ENCODE results near the gene ADRB2. TPM values are rescaled to one million over a fixed set of nuclear protein-coding genes. Genes with fewer than 3 reads are reported as not detected.
"Not testable (repeated sequence)": the region's sequence is repeated elsewhere in the genome, so short reads cannot be mapped to it uniquely, and the experiment has no call there.

ADRB2 gene
- total and polyA plus RNA-seq, 9 donors = 0.23 to 2.3 (median 1.0) TPM

DNA sequence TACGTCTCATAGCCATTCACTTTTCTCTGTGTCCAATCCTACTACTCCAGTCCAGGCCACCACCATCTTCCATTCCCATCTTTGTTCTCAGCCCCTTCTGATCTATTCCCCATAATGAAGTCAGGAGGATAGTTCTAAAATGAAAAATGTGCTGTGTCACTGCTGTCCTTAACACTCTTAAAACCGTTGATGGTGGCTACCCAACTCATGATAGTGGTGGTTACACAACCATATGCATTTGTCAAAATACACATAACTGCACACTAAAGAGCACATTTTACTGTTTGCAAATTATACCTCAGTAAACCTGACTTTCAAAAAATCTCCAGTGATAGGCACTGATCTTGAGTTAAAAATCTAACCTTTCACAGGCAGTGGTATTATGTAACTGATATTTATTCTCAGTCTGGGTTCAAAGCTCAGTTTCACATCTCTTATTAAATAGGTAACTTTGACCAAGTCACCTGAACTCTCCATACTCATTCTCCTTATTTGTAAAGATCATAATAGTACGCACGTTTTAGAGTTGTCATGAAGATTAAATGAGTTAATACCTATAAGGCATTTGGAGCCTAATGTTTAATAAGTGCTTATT, 24.6 kb upstream of the ADRB2 start:
- H3K4me1 ChIP-seq (ENCODE audit: insufficient read depth) = no peaks in the 10 kb centered on the region
- intact Hi-C loops (cut with DNase I) = no loop called here
- WGBS, 3 donors = 77 to 92% (median 80%) methylated on average over 4 of the region's 4 CpGs
- no peak for DNase-seq
- H3K27ac ChIP-seq = no peak overlapping the region
- no peaks in the 10 kb centered on the region for H3K9me3 ChIP-seq
- H3K4me3 ChIP-seq = no peak overlapping the region
- no peak for TF ChIP-seq POLR2A (IDR thresholded peaks at IDR 0.05)
- TF ChIP-seq, protein P1, sequence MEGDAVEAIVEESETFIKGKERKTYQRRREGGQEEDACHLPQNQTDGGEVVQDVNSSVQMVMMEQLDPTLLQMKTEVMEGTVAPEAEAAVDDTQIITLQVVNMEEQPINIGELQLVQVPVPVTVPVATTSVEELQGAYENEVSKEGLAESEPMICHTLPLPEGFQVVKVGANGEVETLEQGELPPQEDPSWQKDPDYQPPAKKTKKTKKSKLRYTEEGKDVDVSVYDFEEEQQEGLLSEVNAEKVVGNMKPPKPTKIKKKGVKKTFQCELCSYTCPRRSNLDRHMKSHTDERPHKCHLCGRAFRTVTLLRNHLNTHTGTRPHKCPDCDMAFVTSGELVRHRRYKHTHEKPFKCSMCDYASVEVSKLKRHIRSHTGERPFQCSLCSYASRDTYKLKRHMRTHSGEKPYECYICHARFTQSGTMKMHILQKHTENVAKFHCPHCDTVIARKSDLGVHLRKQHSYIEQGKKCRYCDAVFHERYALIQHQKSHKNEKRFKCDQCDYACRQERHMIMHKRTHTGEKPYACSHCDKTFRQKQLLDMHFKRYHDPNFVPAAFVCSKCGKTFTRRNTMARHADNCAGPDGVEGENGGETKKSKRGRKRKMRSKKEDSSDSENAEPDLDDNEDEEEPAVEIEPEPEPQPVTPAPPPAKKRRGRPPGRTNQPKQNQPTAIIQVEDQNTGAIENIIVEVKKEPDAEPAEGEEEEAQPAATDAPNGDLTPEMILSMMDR (IDR thresholded peaks at IDR 0.05) = no peak
- TF ChIP-seq EP300 (IDR thresholded peaks at IDR 0.05) = no peak
- H3K27me3 ChIP-seq = no peaks in the 10 kb centered on the region
- no peaks in the 10 kb centered on the region for H3K36me3 ChIP-seq

DNA sequence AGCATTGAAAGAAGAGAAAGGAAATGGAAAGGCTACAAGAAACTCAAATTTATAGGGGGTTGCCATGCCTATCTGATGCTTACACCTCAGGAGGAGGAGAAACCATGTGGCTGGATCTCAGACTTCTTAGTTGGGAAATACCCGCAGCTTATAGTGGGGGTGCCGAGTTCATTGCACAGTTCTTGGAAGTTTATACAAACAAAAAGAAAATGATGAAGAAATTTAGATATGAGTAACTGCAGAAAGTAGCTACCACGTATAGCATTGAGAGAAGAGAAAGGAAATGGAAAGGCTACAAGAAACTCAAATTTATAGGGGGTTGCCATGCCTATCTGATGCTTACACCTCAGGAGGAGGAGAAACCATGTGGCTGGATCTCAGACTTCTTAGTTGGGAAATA, 23.0 kb upstream of the ADRB2 start:
- H3K27me3 ChIP-seq; intact Hi-C loops (cut with DNase I); H3K36me3 ChIP-seq; H3K9me3 ChIP-seq; H3K27ac ChIP-seq; DNase-seq; H3K4me1 ChIP-seq (ENCODE audit: insufficient read depth); H3K4me3 ChIP-seq: not testable (repeated sequence)
- WGBS, 3 donors = 78 to 83% (median 79%) methylated on average over 3 of the region's 3 CpGs

DNA sequence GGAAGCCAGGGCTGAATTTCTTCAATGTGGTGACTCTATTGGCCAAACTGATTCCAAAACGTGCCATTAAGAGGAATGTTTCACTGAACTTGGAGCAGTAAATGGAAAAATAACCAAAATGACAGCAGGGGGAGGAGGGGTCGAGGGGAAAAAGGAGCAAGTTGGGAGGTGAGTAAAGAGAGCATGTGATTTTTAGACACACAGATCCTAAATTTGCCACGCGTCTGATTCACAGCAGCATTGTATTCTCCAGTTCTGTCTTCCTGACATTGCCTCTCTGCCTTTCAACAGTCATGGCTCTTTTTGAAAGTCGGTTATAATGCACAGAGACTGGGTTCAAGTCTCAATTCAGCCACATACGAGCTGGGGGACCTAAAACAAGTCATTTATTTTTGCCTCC, 22.0 kb upstream of the ADRB2 start:
- Histone ChIP-seq H3K27me3 (no peaks in the 10 kb centered on the region), H3K27ac (no peak overlapping the region), H3K36me3 (no peaks in the 10 kb centered on the region), H3K4me1 (ENCODE audit: insufficient read depth) (no peaks in the 10 kb centered on the region), H3K9me3 (no peaks in the 10 kb centered on the region), H3K4me3 (no peak overlapping the region)
- intact Hi-C loops (cut with DNase I) = no loop called here
- TF ChIP-seq POLR2A (IDR thresholded peaks at IDR 0.05) (no peak), EP300 (IDR thresholded peaks at IDR 0.05) (no peak)
- TF ChIP-seq, protein P1 (IDR thresholded peaks at IDR 0.05) = no peak
- 74 to 84% (median 82%) methylated on average over 6 of the region's 6 CpGs for WGBS, 3 donors
- DNase-seq = no peak

DNA sequence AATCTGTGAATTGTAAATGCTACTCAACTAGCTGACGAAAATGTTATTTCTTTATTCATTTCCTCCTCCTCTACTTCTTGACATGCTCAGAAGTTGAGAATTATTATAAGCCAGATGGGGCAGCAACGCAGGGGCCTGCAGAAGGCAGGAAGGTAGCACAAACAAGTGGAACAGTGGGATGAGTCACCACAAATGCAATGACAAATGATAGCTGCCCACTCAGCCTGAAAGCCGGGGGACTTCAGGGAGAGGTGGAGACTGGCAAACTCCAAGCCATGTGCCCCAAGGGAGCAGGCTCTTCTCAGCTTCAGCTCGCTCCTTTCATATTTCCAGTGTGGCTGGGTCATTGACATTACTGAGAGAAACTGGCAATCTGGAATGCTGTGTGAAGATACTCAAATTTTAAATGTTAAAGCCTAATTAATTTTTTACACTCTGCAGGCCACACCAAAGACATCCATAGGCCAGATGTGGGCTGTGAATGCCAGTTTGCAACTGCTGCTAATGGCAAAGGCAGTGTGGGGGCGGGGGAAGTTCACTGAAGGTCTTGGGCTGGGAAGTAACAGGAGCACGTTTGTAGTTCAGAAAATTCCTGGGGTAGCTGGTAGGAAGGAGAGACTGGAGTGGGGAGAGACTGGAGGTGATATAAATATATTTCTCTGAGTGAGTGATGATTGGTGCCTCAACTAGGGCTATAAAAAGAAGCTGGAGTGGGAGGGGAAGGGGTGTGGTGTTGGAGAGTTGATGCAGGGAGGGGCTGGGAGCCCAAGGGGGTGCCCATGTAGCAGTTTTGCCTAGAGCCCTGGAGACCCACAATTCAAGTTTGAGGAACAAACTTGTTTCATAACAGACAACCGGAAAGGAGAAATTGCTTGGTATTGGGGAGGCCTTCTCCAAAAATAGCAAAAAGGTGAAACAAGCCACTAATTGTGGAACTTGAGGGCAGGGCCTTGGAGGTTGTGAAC, 20.8 kb upstream of the ADRB2 start:
- Histone ChIP-seq H3K27ac (no peak overlapping the region), H3K9me3 (no peaks in the 10 kb centered on the region), H3K4me3 (no peak overlapping the region), H3K36me3 (no peaks in the 10 kb centered on the region), H3K27me3 (no peaks in the 10 kb centered on the region), H3K4me1 (ENCODE audit: insufficient read depth) (no peaks in the 10 kb centered on the region)
- no peak for DNase-seq
- TF ChIP-seq, protein P1 (IDR thresholded peaks at IDR 0.05) = no peak
- TF ChIP-seq EP300 (IDR thresholded peaks at IDR 0.05) (no peak), POLR2A (IDR thresholded peaks at IDR 0.05) (no peak)
- intact Hi-C loops (cut with DNase I) = no loop called here
- 44 to 59% (median 47%) methylated on average over 7 of the region's 7 CpGs for WGBS, 3 donors

DNA sequence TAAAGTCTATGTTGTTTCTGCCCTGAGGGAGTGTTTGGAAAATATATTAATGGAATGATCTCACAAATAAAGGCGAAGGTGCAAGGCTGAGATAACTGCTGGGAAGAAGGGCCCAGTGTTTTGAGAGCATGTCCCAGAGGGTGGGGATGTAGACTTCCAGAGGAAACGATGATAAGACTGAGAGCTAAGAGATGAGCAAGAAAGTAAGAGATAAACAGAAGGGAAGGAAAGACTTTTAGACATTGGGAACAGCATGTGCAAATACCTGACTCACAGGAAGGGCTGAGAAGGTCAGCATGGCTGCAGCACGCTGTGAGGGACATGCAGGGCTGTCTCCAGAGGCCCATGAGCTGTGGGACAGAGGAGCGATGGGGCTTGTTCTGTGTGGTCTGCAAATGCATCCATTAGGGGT, 19.9 kb upstream of the ADRB2 start:
- Histone ChIP-seq H3K9me3 (no peaks in the 10 kb centered on the region), H3K4me3 (no peak overlapping the region), H3K27me3 (no peaks in the 10 kb centered on the region), H3K36me3 (no peaks in the 10 kb centered on the region), H3K4me1 (ENCODE audit: insufficient read depth) (no peaks in the 10 kb centered on the region), H3K27ac (no peak overlapping the region)
- TF ChIP-seq, protein P1 (IDR thresholded peaks at IDR 0.05) = no peak
- TF ChIP-seq POLR2A (IDR thresholded peaks at IDR 0.05) (no peak), EP300 (IDR thresholded peaks at IDR 0.05) (no peak)
- WGBS, 3 donors = 62 to 74% (median 68%) methylated on average over 4 of the region's 4 CpGs
- no peak for DNase-seq
- intact Hi-C loops (cut with DNase I) = no loop called here
